B cell (primary cell): Measurements from ENCODE around the gene PLAAT5. TPM values are rescaled to one million over a fixed set of nuclear protein-coding genes. Genes with fewer than 3 reads are reported as not detected.

ENCODE experiments used
- ATAC-seq: fragments of 200-7000 bp; cut with Tn5 transposase; one replicate; pipeline ENCODE4 v1.10.0; 2021; ENCODE audit warnings: low read depth, mild to moderate bottlenecking, moderate number of reproducible peaks, moderate library complexity
- CTCF ChIA-PET: fragments of 350-600 bp; sonication (Branson Sonifier 250); formaldehyde crosslinking; loops from one replicate; lab custom pipeline; 2021; ENCODE audit warnings: antibody characterized with exemption, inconsistent platforms; lab: Charles Lee
- POLR2A ChIA-PET: fragments of 350-600 bp; sonication (Branson Sonifier 250); formaldehyde crosslinking; loops from one replicate; lab custom pipeline; 2021; ENCODE audit warnings: antibody characterized with exemption; lab: Charles Lee
- DNase-seq: peaks from one replicate; pipeline ENCODE4 v3.0.0; 2013
- H2AFZ ChIP-seq: 2 replicates; pipeline ENCODE4 v1.6.1; 2012; ENCODE audit warnings: mild to moderate bottlenecking, low read depth, low read length; ENCODE audit not compliant: insufficient read depth, poor library complexity, severe bottlenecking
- H3K27ac ChIP-seq, 2 donors: 1 replicate in 1 of 2; 2 replicates in 1 of 2; pipeline ENCODE4 v1.5.1; 2012 to 2013; ENCODE audit warnings: low read length in 2 of 2, mild to moderate bottlenecking in 2 of 2, moderate library complexity in 1 of 2
- H3K27me3 ChIP-seq, 4 experiments: fragments of 200-600 bp in 1 of 4; sonication (generic) in 1 of 4; replicated peaks in 1 of 4; 1 replicate in 2 of 4; 2 replicates in 2 of 4; pipeline versions ENCODE4 v1.6.1 to v1.7.0; 2013 to 2016; ENCODE audit warnings: low read length in 3 of 4, mild to moderate bottlenecking in 2 of 4, mixed read lengths in 1 of 4, moderate library complexity in 1 of 4; ENCODE audit not compliant: insufficient read depth in 4 of 4, control insufficient read depth in 3 of 4; ENCODE audit errors: control extremely low read depth in 1 of 4
- H3K36me3 ChIP-seq, 2 experiments: replicated peaks in 1 of 2; 1 replicate in 1 of 2; 2 replicates in 1 of 2; pipeline versions ENCODE4 v1.6.1 to v1.7.1; 2013; ENCODE audit warnings: low read length in 1 of 2; ENCODE audit not compliant: insufficient read depth in 2 of 2, control insufficient read depth in 1 of 2; ENCODE audit errors: control extremely low read depth in 1 of 2, extremely low read depth in 1 of 2
- H3K4me1 ChIP-seq, 2 donors: fragments of 200-600 bp in 1 of 2; sonication (generic) in 1 of 2; 1 replicate in 1 of 2; 2 replicates in 1 of 2; pipeline versions ENCODE4 v1.5.1 to v1.6.1; 2013 to 2017; ENCODE audit warnings: low read length in 2 of 2; ENCODE audit not compliant: control insufficient read depth in 2 of 2, insufficient read depth in 2 of 2
- H3K4me2 ChIP-seq: replicated peaks from 2 replicates; pipeline ENCODE3; 2012; ENCODE audit warnings: mild to moderate bottlenecking, low read depth, low read length; ENCODE audit not compliant: poor library complexity, severe bottlenecking
- H3K4me3 ChIP-seq, 5 experiments: fragments of 200-600 bp in 1 of 5; sonication (generic) in 1 of 5; 1 replicate in 3 of 5; 2 replicates in 2 of 5; pipeline versions ENCODE4 v1.5.1 to v1.7.0; 2011 to 2016; ENCODE audit warnings: low read length in 4 of 5, mild to moderate bottlenecking in 4 of 5, low read depth in 2 of 5, control low read depth in 1 of 5, moderate library complexity in 1 of 5; ENCODE audit not compliant: insufficient read depth in 1 of 5; ENCODE audit errors: control extremely low read depth in 1 of 5, extremely low read depth in 1 of 5
- H3K79me2 ChIP-seq: fragments of 200-600 bp; sonication (generic); one replicate; pipeline ENCODE4 v1.6.0; 2016; ENCODE audit warnings: low read length; ENCODE audit not compliant: control insufficient read depth, insufficient read depth
- H3K9ac ChIP-seq: fragments of 200-600 bp; sonication (generic); 2 replicates; pipeline ENCODE4 v1.6.1; 2017; ENCODE audit warnings: mild to moderate bottlenecking, low read length, moderate library complexity
- H3K9me3 ChIP-seq, 3 donors: one replicate each; pipeline versions ENCODE4 v1.6.1 to v1.7.1; 2013; ENCODE audit warnings: low read length in 2 of 3; ENCODE audit not compliant: control insufficient read depth in 2 of 3, insufficient read depth in 1 of 3; ENCODE audit errors: control extremely low read depth in 1 of 3
- H4K20me1 ChIP-seq: 2 replicates; pipeline ENCODE4 v1.6.0; 2012; ENCODE audit warnings: mild to moderate bottlenecking, low read length; ENCODE audit not compliant: insufficient read depth, control insufficient read depth, poor library complexity, severe bottlenecking
- H3K27ac Mint-ChIP-seq: one replicate; pipeline ENCODE4 v1.8.0; 2021; ENCODE audit warnings: mixed read lengths
- H3K27me3 Mint-ChIP-seq: one replicate; pipeline ENCODE4 v1.8.0; 2021; ENCODE audit warnings: mixed read lengths
- H3K4me1 Mint-ChIP-seq: one replicate; pipeline ENCODE4 v1.8.0; 2021; ENCODE audit warnings: mixed read lengths
- H3K4me3 Mint-ChIP-seq: one replicate; pipeline ENCODE4 v1.8.0; 2021; ENCODE audit warnings: mixed read lengths
- H3K9me3 Mint-ChIP-seq: one replicate; pipeline ENCODE4 v1.8.0; 2022; ENCODE audit warnings: mixed read lengths; ENCODE audit not compliant: insufficient read depth
- CTCF ChIP-seq: fragments of 200-600 bp; IDR thresholded peaks from one replicate; pipeline ENCODE4 v1.8.0; 2022; ENCODE audit warnings: antibody characterized with exemption, mild to moderate bottlenecking
- EZH2 ChIP-seq: IDR thresholded peaks from 2 replicates; pipeline ENCODE4 v1.6.1; 2012; ENCODE audit warnings: borderline replicate concordance, low read depth, mild to moderate bottlenecking, moderate library complexity, low read length; ENCODE audit not compliant: insufficient read depth, poor library complexity, severe bottlenecking
- WGBS: methylation state at CpG from one replicate; pipeline ENCODE4 v1.1.5; 2013; ENCODE audit warnings: missing lambda C conversion rate; ENCODE audit not compliant: insufficient coverage; 5-methylcytosine and 5-hydroxymethylcytosine counted together
- intact Hi-C: fragments of 100-400 bp; cut with micrococcal nuclease; formaldehyde crosslinking; loops from one replicate; pipeline ENCODE4 v1.10.0; 2022
- polyA plus RNA-seq: library from polyadenylated mRNA; depleted of rRNA; stranded (reverse); fragments of >200 nt; gene quantifications from 2 replicates; pipeline ENCODE4 v1.2.3, GENCODE V29; 2012
- total RNA-seq, 2 donors: library from RNA; stranded (reverse); fragments of 120-200 nt in 1 of 2; gene quantifications; 1 replicate in 1 of 2; 2 replicates in 1 of 2; pipeline versions ENCODE4 v1.2.3 to v1.2.4, GENCODE V29; 2013 to 2022

The PLAAT5 gene
- total and polyA plus RNA-seq, 2 donors (not counting 1 experiment from before 2014, with no cell fraction given) = not detected

GRCh38 chr11:63478896-63479295 is 12.1 kb downstream of the PLAAT5 start:
- CTCF ChIA-PET = interaction anchor here (0.6 to 6.5 kb wide), 39 partner anchors 10 to 674 kb away, joined by 3 to 202 read pairs (median 4); partner anchors contain the start of genes PLAAT4 and PLAAT5
- intact Hi-C loops = loop anchor here (1.0 kb wide), 2 partner anchors 157 to 259 kb away; no protein-coding TSS in a partner anchor
- TF ChIP-seq EZH2 (no peak), CTCF (peak; percentile 95)
- no peaks in the 10 kb centered on the region for H3K4me1 Mint-ChIP-seq
- Histone ChIP-seq H3K79me2 (no peaks in the 10 kb centered on the region), H3K27ac (no peak overlapping the region), H3K4me1 (no peaks in the 10 kb centered on the region), H2AFZ (no peak overlapping the region), H3K27me3 (peaks cover 0 to 21% (median 19%) of the 10 kb centered on the region in 4 experiments), H3K36me3 (no peaks in the 10 kb centered on the region), H3K9me3 (peaks cover 0 to 11% (median 9%) of the 10 kb centered on the region in 3 donors), H3K9ac (no peak overlapping the region), H4K20me1 (no peaks in the 10 kb centered on the region), H3K4me2 (no peak overlapping the region), H3K4me3 (no peak overlapping the region)
- ATAC-seq (peak; percentile 66), DNase-seq (peak; percentile 76)
- POLR2A ChIA-PET = no interaction called here
- H3K4me3 Mint-ChIP-seq = no peak overlapping the region
- WGBS = 0% methylated on average over 2 of the region's 5 CpGs
- peaks cover 7% of the 10 kb centered on the region for H3K9me3 Mint-ChIP-seq
- peaks cover 42% of the 10 kb centered on the region for H3K27me3 Mint-ChIP-seq
- no peak overlapping the region for H3K27ac Mint-ChIP-seq

- Histone ChIP-seq H4K20me1 (no peaks in the 10 kb centered on the region), H3K4me3 (no peak overlapping the region), H3K27ac (no peak overlapping the region), H2AFZ (no peak overlapping the region), H3K4me1 (no peaks in the 10 kb centered on the region), H3K36me3 (no peaks in the 10 kb centered on the region), H3K79me2 (no peaks in the 10 kb centered on the region), H3K27me3 (peaks cover 0 to 21% (median 16%) of the 10 kb centered on the region in 4 experiments), H3K9me3 (peaks cover 0 to 13% (median 11%) of the 10 kb centered on the region in 3 donors), H3K9ac (no peak overlapping the region), H3K4me2 (no peak overlapping the region)
- ATAC-seq (no peak), DNase-seq (no peak)
- CTCF ChIA-PET = interaction anchor here (1.8 kb wide), 1 partner anchor 262 kb away, joined by 10 read pairs; no protein-coding TSS in a partner anchor
- no peaks in the 10 kb centered on the region for H3K4me1 Mint-ChIP-seq
- H3K4me3 Mint-ChIP-seq = no peak overlapping the region
- intact Hi-C loops = no loop called here
- peaks cover 7% of the 10 kb centered on the region for H3K9me3 Mint-ChIP-seq
- no peak overlapping the region for H3K27ac Mint-ChIP-seq
- POLR2A ChIA-PET = no interaction called here
- TF ChIP-seq CTCF (no peak), EZH2 (no peak)
- H3K27me3 Mint-ChIP-seq = peaks cover 28% of the 10 kb centered on the region
These were observed 14.3 kb downstream of the PLAAT5 start for GRCh38 chr11:63476618-63477017.
